GM23338 (cell line): ENCODE results near the gene YTHDF1. TPM values are rescaled to one million over a fixed set of nuclear protein-coding genes. Genes with fewer than 3 reads are reported as not detected.

ENCODE experiments used
- ATAC-seq: fragments of 200-7000 bp; cut with Tn5 transposase; 3 replicates; pipeline ENCODE4 v1.9.1; 2020
- DNase-seq: peaks from one replicate; pipeline ENCODE4 v3.0.0-alpha.2; 2015; ENCODE audit warnings: low spot score
- H2AFZ ChIP-seq: fragments of 200-600 bp; sonication (generic); 2 replicates; pipeline ENCODE4 v1.8.0; 2016; ENCODE audit warnings: antibody characterized with exemption, mild to moderate bottlenecking, moderate library complexity
- H3F3A ChIP-seq: fragments of 200-600 bp; sonication (generic); replicated peaks from 2 replicates; pipeline ENCODE4 v1.8.0; 2017; ENCODE audit warnings: antibody characterized with exemption, mixed run types, low read depth
- H3K27ac ChIP-seq: fragments of 200-600 bp; sonication (generic); 2 replicates; pipeline ENCODE4 v1.6.1; 2016; ENCODE audit warnings: low read depth
- H3K27me3 ChIP-seq: fragments of 200-600 bp; sonication (generic); 2 replicates; pipeline ENCODE4 v1.8.0; 2016; ENCODE audit warnings: mild to moderate bottlenecking, mixed run types, moderate library complexity; ENCODE audit not compliant: insufficient read depth
- H3K36me3 ChIP-seq: fragments of 200-600 bp; sonication (generic); 2 replicates; pipeline ENCODE4 v1.8.0; 2016; ENCODE audit warnings: mild to moderate bottlenecking; ENCODE audit not compliant: insufficient read depth
- H3K4me1 ChIP-seq: fragments of 200-600 bp; sonication (generic); 2 replicates; pipeline ENCODE4 v1.8.0; 2016; ENCODE audit warnings: mild to moderate bottlenecking, moderate library complexity; ENCODE audit not compliant: insufficient read depth
- H3K4me2 ChIP-seq: fragments of 200-600 bp; sonication (generic); 2 replicates; pipeline ENCODE4 v1.7.1; 2017; ENCODE audit warnings: mixed run types
- H3K4me3 ChIP-seq: fragments of 200-600 bp; sonication (generic); 2 replicates; pipeline ENCODE4 v1.6.1; 2016; ENCODE audit warnings: mixed run types
- H3K79me2 ChIP-seq: fragments of 200-600 bp; sonication (generic); replicated peaks from 2 replicates; pipeline ENCODE4 v1.8.0; 2017; ENCODE audit warnings: mild to moderate bottlenecking; ENCODE audit not compliant: insufficient read depth
- H3K9me2 ChIP-seq: fragments of 200-600 bp; sonication (generic); 2 replicates; pipeline ENCODE4 v1.8.0; 2017; ENCODE audit not compliant: insufficient read depth
- H4K20me1 ChIP-seq: fragments of 200-600 bp; sonication (generic); replicated peaks from 2 replicates; pipeline ENCODE4 v1.8.0; 2017; ENCODE audit warnings: mild to moderate bottlenecking; ENCODE audit not compliant: insufficient read depth
- H3K27ac Mint-ChIP-seq: 2 replicates; pipeline ENCODE4 v1.8.0; 2020; ENCODE audit warnings: inconsistent platforms, mild to moderate bottlenecking, moderate library complexity, mixed read lengths
- H3K27me3 Mint-ChIP-seq: 3 replicates; pipeline ENCODE4 v1.8.0; 2022; ENCODE audit warnings: low read depth, mild to moderate bottlenecking, moderate library complexity, mixed read lengths, inconsistent platforms; ENCODE audit not compliant: insufficient read depth, poor library complexity
- H3K36me3 Mint-ChIP-seq: 3 replicates; pipeline ENCODE4 v1.8.0; 2021; ENCODE audit warnings: low read depth, mild to moderate bottlenecking, inconsistent platforms, moderate library complexity, mixed read lengths
- H3K4me1 Mint-ChIP-seq: 3 replicates; pipeline ENCODE4 v1.8.0; 2020; ENCODE audit warnings: mild to moderate bottlenecking, inconsistent platforms, mixed read lengths
- H3K4me3 Mint-ChIP-seq: 3 replicates; pipeline ENCODE4 v1.8.0; 2021; ENCODE audit warnings: moderate library complexity, mild to moderate bottlenecking, inconsistent platforms, mixed read lengths
- H3K9me3 Mint-ChIP-seq: 3 replicates; pipeline ENCODE4 v1.8.0; 2020; ENCODE audit warnings: moderate library complexity, mild to moderate bottlenecking, inconsistent platforms, mixed read lengths
- CREB1 ChIP-seq: fragments of 250-450 bp; sonication (Bioruptor Pico); IDR thresholded peaks from 2 replicates; pipeline ENCODE4 v1.5.0; 2020; ENCODE audit warnings: low read depth, mild to moderate bottlenecking, moderate library complexity
- ETS1 ChIP-seq: IDR thresholded peaks from 2 replicates; pipeline ENCODE4 v1.6.1; 2016; ENCODE audit warnings: antibody characterized with exemption
- EZH2 ChIP-seq: fragments of 200-600 bp; sonication (generic); IDR thresholded peaks from one replicate; pipeline ENCODE4 v1.8.0; 2017; ENCODE audit warnings: antibody characterized with exemption, mild to moderate bottlenecking, low read depth; ENCODE audit not compliant: unreplicated experiment
- REST ChIP-seq: IDR thresholded peaks from one replicate; pipeline ENCODE4 v1.6.1; 2018; ENCODE audit warnings: antibody characterized with exemption; ENCODE audit not compliant: unreplicated experiment
- STAT1 ChIP-seq: IDR thresholded peaks from one replicate; pipeline ENCODE4 v1.6.1; 2016; ENCODE audit warnings: antibody characterized with exemption; ENCODE audit not compliant: unreplicated experiment
- ZNF114 ChIP-seq: fragments of 250-450 bp; sonication (Bioruptor Pico); IDR thresholded peaks from 2 replicates; pipeline ENCODE4 v1.5.0; 2020; ENCODE audit warnings: mild to moderate bottlenecking, moderate library complexity
- ZNF331 ChIP-seq: fragments of 250-450 bp; sonication (Bioruptor Pico); IDR thresholded peaks from 2 replicates; pipeline ENCODE4 v1.5.0; 2020; ENCODE audit warnings: low read depth, mild to moderate bottlenecking, moderate library complexity
- polyA plus RNA-seq: library from polyadenylated mRNA; unstranded; fragments of >200 nt; fragmentation: Nextera tagmentation; extraction: Ambion mirVana; gene quantifications from 2 replicates; pipeline ENCODE4 v1.2.1, GENCODE V29; 2016
- total RNA-seq: library from RNA; depleted of rRNA; stranded (reverse); fragments of >200 nt; shearing (Covaris generic); gene quantifications from 2 replicates; pipeline ENCODE4 v1.2.3, GENCODE V29; 2014
- TF ChIP-seq, protein P1 (sequence below), 2 experiments: fragments of 200-600 bp in 1 of 2; sonication (generic) in 1 of 2; conservative IDR thresholded peaks; 2 replicates each; pipeline versions ENCODE4 v1.5.1 to v1.6.1; 2016 to 2017; ENCODE audit warnings: antibody characterized with exemption in 2 of 2, low read depth in 2 of 2, mild to moderate bottlenecking in 2 of 2, moderate library complexity in 1 of 2

Gene YTHDF1
- total and polyA plus RNA-seq, 2 experiments from 2014 or later, result 30.9 to 64.3 TPM

- TF ChIP-seq CREB1 (CRISPR knock-in tag), result no peak
These were observed 4.1 kb upstream of the YTHDF1 start (continued) for GRCh38 chr20:63219866-63220521.

GRCh38 chr20:63219447-63219821 lies 3.5 kb upstream of the YTHDF1 start:
- no peaks in the 10 kb centered on the region for H3K27me3 ChIP-seq
- no peaks in the 10 kb centered on the region for H3K9me2 ChIP-seq
- H4K20me1 ChIP-seq, result peaks cover 6% of the 10 kb centered on the region
- Mint-ChIP-seq H3K4me1 (peaks cover 18% of the 10 kb centered on the region), H3K27ac (no peak overlapping the region), H3K9me3 (no peaks in the 10 kb centered on the region), H3K4me3 (no peak overlapping the region), H3K27me3 (peaks cover 11% of the 10 kb centered on the region), H3K36me3 (peaks cover 9% of the 10 kb centered on the region)
- H3K27ac ChIP-seq, result no peak overlapping the region
- H3K4me2 ChIP-seq, result no peak overlapping the region
- ATAC-seq (no peak), DNase-seq (no peak)
- no peak overlapping the region for H2AFZ ChIP-seq
- H3K79me2 ChIP-seq, result peaks cover 12% of the 10 kb centered on the region
- 0 out of 2 replicates have a peak, but pooled peaks cover 9% of the 10 kb centered on the region for H3F3A ChIP-seq
- no peak for TF ChIP-seq REST
- TF ChIP-seq, protein P1, sequence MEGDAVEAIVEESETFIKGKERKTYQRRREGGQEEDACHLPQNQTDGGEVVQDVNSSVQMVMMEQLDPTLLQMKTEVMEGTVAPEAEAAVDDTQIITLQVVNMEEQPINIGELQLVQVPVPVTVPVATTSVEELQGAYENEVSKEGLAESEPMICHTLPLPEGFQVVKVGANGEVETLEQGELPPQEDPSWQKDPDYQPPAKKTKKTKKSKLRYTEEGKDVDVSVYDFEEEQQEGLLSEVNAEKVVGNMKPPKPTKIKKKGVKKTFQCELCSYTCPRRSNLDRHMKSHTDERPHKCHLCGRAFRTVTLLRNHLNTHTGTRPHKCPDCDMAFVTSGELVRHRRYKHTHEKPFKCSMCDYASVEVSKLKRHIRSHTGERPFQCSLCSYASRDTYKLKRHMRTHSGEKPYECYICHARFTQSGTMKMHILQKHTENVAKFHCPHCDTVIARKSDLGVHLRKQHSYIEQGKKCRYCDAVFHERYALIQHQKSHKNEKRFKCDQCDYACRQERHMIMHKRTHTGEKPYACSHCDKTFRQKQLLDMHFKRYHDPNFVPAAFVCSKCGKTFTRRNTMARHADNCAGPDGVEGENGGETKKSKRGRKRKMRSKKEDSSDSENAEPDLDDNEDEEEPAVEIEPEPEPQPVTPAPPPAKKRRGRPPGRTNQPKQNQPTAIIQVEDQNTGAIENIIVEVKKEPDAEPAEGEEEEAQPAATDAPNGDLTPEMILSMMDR (conservative IDR thresholded peaks at IDR 0.05; ENCODE audit: low read depth in 2 of 2), result no peak
- TF ChIP-seq ZNF331 (CRISPR knock-in tag), result no peak
- no peak for TF ChIP-seq ZNF114 (CRISPR knock-in tag)
- TF ChIP-seq STAT1, result no peak
- no peak for TF ChIP-seq ETS1
- no peak for TF ChIP-seq EZH2
- H3K36me3 ChIP-seq, result peaks cover 4% of the 10 kb centered on the region; the same call in 1 of the 2 replicates
- H3K4me3 ChIP-seq, result no peak overlapping the region
- H3K4me1 ChIP-seq, result peaks cover 5% of the 10 kb centered on the region
